K562 (cell line): Measurements from ENCODE around the gene SOAT2. TPM values are rescaled to one million over a fixed set of nuclear protein-coding genes. Genes with fewer than 3 reads are reported as not detected.

Experiments
- ATAC-seq: fragments of 200-7000 bp; cut with Tn5 transposase; 3 replicates; pipeline ENCODE4 v1.9.1; 2020; ENCODE audit warnings: moderate library complexity
- BruUV-seq: library from RNA; stranded (reverse); fragments of 400-500 nt; replicated peaks from 2 replicates; lab custom pipeline; 2021; lab: Mats Ljungman, UMichigan
- CTCF ChIA-PET: fragments of 300-600 bp; formaldehyde crosslinking; extraction: SDS; loops from one replicate; lab custom pipeline; 2021; ENCODE audit warnings: low intra/inter-chr PET ratio; lab: Yijun Ruan, JAX
- POLR2A ChIA-PET: fragments of 300-600, 350-650 bp; sonication (Branson Sonifier 250); formaldehyde crosslinking; extraction: SDS; loops from one replicate; lab custom pipeline; 2021; ENCODE audit warnings: antibody characterized with exemption, inconsistent platforms; lab: Yijun Ruan, JAX
- DNase-seq, 4 experiments: peaks; one replicate each; pipeline versions ENCODE4 v3.0.0 to v3.0.0-alpha.2; 2011 to 2018; ENCODE audit warnings: low spot score in 3 of 4, mixed read lengths in 3 of 4; ENCODE audit errors: extremely low read depth in 1 of 4
- FAIRE-seq: peaks from 2 replicates; lab custom pipeline; 2011; peaks lifted over from hg19 to GRCh38; lab: Jason Lieb, UNC
- H2AFZ ChIP-seq: 2 replicates; pipeline ENCODE4 v1.6.0; 2011; ENCODE audit warnings: low read depth, low read length, control low read depth, inconsistent platforms
- H3K27ac ChIP-seq: fragments of 200-600 bp; 3 replicates; pipeline ENCODE4 v1.8.0; 2011; ENCODE audit warnings: low read depth, mild to moderate bottlenecking, control low read depth, inconsistent platforms, low read length, moderate library complexity, mixed read lengths; ENCODE audit errors: extremely low read depth
- H3K27me3 ChIP-seq, 2 experiments: fragments of 300-600 bp in 1 of 2; 2 replicates in 1 of 2; 3 replicates in 1 of 2; pipeline versions ENCODE4 v1.6.0 to v1.8.0; 2011; ENCODE audit warnings: inconsistent platforms in 2 of 2, low read length in 2 of 2, mild to moderate bottlenecking in 1 of 2, mixed read lengths in 1 of 2, moderate library complexity in 1 of 2; ENCODE audit not compliant: control insufficient read depth in 2 of 2, insufficient read depth in 2 of 2
- H3K36me3 ChIP-seq: fragments of 300-600 bp; 3 replicates; pipeline ENCODE4 v1.8.0; 2011; ENCODE audit warnings: mild to moderate bottlenecking, low read length, inconsistent platforms; ENCODE audit not compliant: control insufficient read depth, insufficient read depth
- H3K4me1 ChIP-seq, 2 experiments: fragments of 200-600 bp in 1 of 2; replicated peaks in 1 of 2; 2 replicates in 1 of 2; 3 replicates in 1 of 2; pipeline versions ENCODE4 v1.5.1 to v1.8.0; 2011; ENCODE audit warnings: inconsistent platforms in 2 of 2, low read length in 2 of 2, mild to moderate bottlenecking in 1 of 2, mixed read lengths in 1 of 2, moderate library complexity in 1 of 2; ENCODE audit not compliant: control insufficient read depth in 2 of 2, insufficient read depth in 2 of 2
- H3K4me2 ChIP-seq: 2 replicates; pipeline ENCODE4 v1.6.1; 2011; ENCODE audit warnings: low read length, control low read depth, inconsistent platforms, mixed read lengths; ENCODE audit not compliant: insufficient read depth
- H3K4me3 ChIP-seq: fragments of 200-600 bp; sonication (generic), shearing (Covaris generic); 2 replicates; pipeline ENCODE4 v1.5.1; 2016; ENCODE audit warnings: control low read depth, inconsistent platforms
- H3K79me2 ChIP-seq: fragments of 200-600 bp; 3 replicates; pipeline ENCODE4 v1.8.0; 2011; ENCODE audit warnings: low read length, inconsistent platforms; ENCODE audit not compliant: control insufficient read depth, insufficient read depth
- H3K9ac ChIP-seq, 2 experiments: 2 replicates each; pipeline versions ENCODE4 v1.6.0 to v1.6.1; 2011; ENCODE audit warnings: low read depth in 2 of 2, low read length in 2 of 2, control low read depth in 1 of 2, inconsistent platforms in 1 of 2, mild to moderate bottlenecking in 1 of 2, mixed read lengths in 1 of 2; ENCODE audit not compliant: insufficient read depth in 1 of 2
- H3K9me1 ChIP-seq: one replicate; pipeline ENCODE4 v1.6.0; 2011; ENCODE audit warnings: inconsistent platforms, mild to moderate bottlenecking, low read length, moderate library complexity; ENCODE audit not compliant: control insufficient read depth, insufficient read depth
- H3K9me3 ChIP-seq: replicated peaks from 2 replicates; pipeline ENCODE4 v1.5.1; 2011; ENCODE audit warnings: low read depth, low read length, inconsistent platforms; ENCODE audit not compliant: control insufficient read depth, insufficient read depth
- H4K20me1 ChIP-seq: replicated peaks from 2 replicates; pipeline ENCODE4 v1.6.1; 2011; ENCODE audit warnings: low read length, inconsistent platforms, mixed read lengths; ENCODE audit not compliant: control insufficient read depth, insufficient read depth
- CTBP1 ChIP-seq: fragments of 450-650 bp; IDR thresholded peaks from 2 replicates; pipeline ENCODE4 v1.6.1; 2016; ENCODE audit warnings: borderline replicate concordance
- E2F3 ChIP-seq: fragments of 250-450 bp; sonication (Bioruptor Pico); IDR thresholded peaks from 2 replicates; pipeline ENCODE4 v1.4.0; 2020; ENCODE audit warnings: mild to moderate bottlenecking
- HDAC1 ChIP-seq, 2 experiments: fragments of 450-650 bp; IDR thresholded peaks; 2 replicates each; pipeline ENCODE4 v1.6.1; 2016 to 2017; ENCODE audit warnings: inconsistent platforms in 1 of 2, mild to moderate bottlenecking in 1 of 2, moderate library complexity in 1 of 2
- HOXB6 ChIP-seq: fragments of 250-450 bp; sonication (Bioruptor Pico); IDR thresholded peaks from 2 replicates; pipeline ENCODE4 v1.5.1; 2022; ENCODE audit warnings: mild to moderate bottlenecking, borderline replicate concordance
- MAZ ChIP-seq, 2 experiments: fragments of 450-650 bp in 1 of 2; sonication (generic) in 1 of 2; formaldehyde crosslinking; IDR thresholded peaks in 1 of 2; conservative IDR thresholded peaks in 1 of 2; 2 replicates each; pipeline versions ENCODE4 v1.4.0 to v1.5.0; 2020; ENCODE audit warnings: mild to moderate bottlenecking in 1 of 2, missing genetic modification reagents in 1 of 2
- MTA2 ChIP-seq: fragments of 450-650 bp; IDR thresholded peaks from 2 replicates; pipeline ENCODE4 v1.6.1; 2016; ENCODE audit warnings: low read depth
- NRF1 ChIP-seq, 2 experiments: fragments of 450-650 bp; IDR thresholded peaks in 1 of 2; conservative IDR thresholded peaks in 1 of 2; 2 replicates each; pipeline ENCODE4 v1.6.1; 2014; ENCODE audit warnings: mild to moderate bottlenecking in 2 of 2
- PHF21A ChIP-seq: fragments of 450-650 bp; IDR thresholded peaks from 2 replicates; pipeline ENCODE4 v1.6.1; 2017; ENCODE audit warnings: low read depth, borderline replicate concordance
- RBM34 ChIP-seq: fragments of 200-400 bp; formaldehyde crosslinking; IDR thresholded peaks from 2 replicates; pipeline ENCODE4 v1.6.1; 2018; ENCODE audit warnings: low read length, borderline replicate concordance; ENCODE audit not compliant: insufficient read depth
- WGBS: fragments of 100-300 bp; shearing (Covaris generic); methylation state at CpG from one replicate; pipeline ENCODE4 v1.1.6; 2016; ENCODE audit warnings: low coverage, mixed read lengths; ENCODE audit not compliant: insufficient coverage; ENCODE audit errors: missing lambda C conversion rate; 5-methylcytosine and 5-hydroxymethylcytosine counted together
- in situ Hi-C: fragments of 300-500 bp; cut with MboI; formaldehyde crosslinking; loops from 4 replicates; pipeline ENCODE4 v1.15.0; 2018; ENCODE audit warnings: inconsistent platforms, mixed read lengths
- intact Hi-C: fragments of 100-400 bp; cut with micrococcal nuclease; formaldehyde crosslinking; loops from 2 replicates; pipeline ENCODE4 v1.14.2; 2022
- polyA plus RNA-seq, 8 experiments: library from polyadenylated mRNA; depleted of rRNA in 4 of 8; stranded (reverse) in 5 of 8; unstranded in 3 of 8; fragments of >200 nt; fragmentation: Nextera tagmentation in 2 of 8; fragmentation: Illumina TruSeq in 1 of 8; extraction: Ambion mirVana in 2 of 8; extraction: Trizol in 1 of 8; gene quantifications; 2 replicates each; pipeline versions ENCODE4 v1.2.1 to v1.2.3, GENCODE V29; 2011 to 2014; ENCODE audit warnings: inconsistent platforms in 1 of 8, missing spikeins in 1 of 8
- total RNA-seq, 7 experiments: library from RNA; depleted of rRNA in 6 of 7; stranded (reverse); fragments of >200 nt in 6 of 7; fragmentation: Illumina TruSeq in 2 of 7; extraction: Trizol in 2 of 7; gene quantifications; 2 replicates each; pipeline versions ENCODE4 v1.2.1 to v1.2.3, GENCODE V29; 2011 to 2021; ENCODE audit warnings: low replicate concordance in 1 of 7
- TF ChIP-seq, protein P1 (sequence below): fragments of 450-650 bp; IDR thresholded peaks from 2 replicates; pipeline ENCODE4 v1.6.1; 2016; ENCODE audit warnings: low read depth
- TF ChIP-seq, protein P2 (sequence below): conservative IDR thresholded peaks from 2 replicates; pipeline ENCODE4 v1.6.1; 2011; ENCODE audit warnings: low read depth, mild to moderate bottlenecking, low read length; ENCODE audit not compliant: control insufficient read depth

Gene SOAT2
- total and polyA plus RNA-seq, 9 of the 15 experiments (the other 6 are each of a cell fraction or from before 2014, with no cell fraction given) = 0.04 TPM; not detected in 8

DNA sequence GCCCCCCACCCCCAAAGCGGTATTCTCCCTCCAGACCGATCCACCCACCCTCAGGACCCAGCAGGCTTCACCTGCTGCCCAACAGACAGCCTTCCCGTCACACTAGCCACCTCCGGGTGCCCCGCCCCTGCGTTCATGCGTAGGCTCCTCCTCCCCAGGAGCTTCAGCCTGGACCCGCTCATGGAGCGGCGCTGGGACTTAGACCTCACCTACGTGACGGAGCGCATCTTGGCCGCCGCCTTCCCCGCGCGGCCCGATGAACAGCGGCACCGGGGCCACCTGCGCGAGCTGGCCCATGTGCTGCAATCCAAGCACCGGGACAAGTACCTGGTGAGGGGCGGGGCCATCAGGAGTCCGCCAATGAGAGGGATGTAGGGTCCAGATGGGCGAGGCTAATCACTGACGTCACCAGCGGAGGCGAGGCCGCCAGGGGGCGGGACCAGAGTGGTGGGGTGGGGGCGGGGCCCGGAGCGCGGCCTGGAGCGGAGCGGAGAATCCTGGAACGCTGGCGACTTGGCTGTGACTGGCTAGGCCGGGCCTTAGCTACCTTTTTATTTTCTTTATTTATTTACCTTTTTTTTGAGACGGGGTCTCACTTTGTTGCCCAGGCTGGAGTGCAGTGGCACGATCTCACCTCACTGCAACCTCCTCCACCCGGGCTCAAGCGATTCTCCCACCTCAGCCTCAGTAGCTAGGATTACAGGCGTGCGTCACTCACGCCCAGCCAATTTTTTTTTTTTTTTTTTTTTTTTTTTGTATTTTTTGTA lies 49.0 kb upstream of the SOAT2 start:
- H2AFZ ChIP-seq = peak overlapping the region; percentile 93
- in situ Hi-C loops = no loop called here
- TF ChIP-seq RBM34 = no peak
- peak; percentile 36 to 49; a peak in 3 of 4 replicates for TF ChIP-seq MAZ (CRISPR knock-in tag; conservative IDR thresholded peaks at IDR 0.05 in 1 of 2, IDR thresholded peaks at IDR 0.05 in 1 of 2)
- TF ChIP-seq CTBP1 = peak; percentile 92
- 0 out of 2 replicates have a peak, but pooled peaks have one; percentile 54 for TF ChIP-seq PHF21A
- TF ChIP-seq NRF1 (conservative IDR thresholded peaks at IDR 0.05 in 1 of 2, IDR thresholded peaks at IDR 0.05 in 1 of 2) = peak; percentile 86 to 89
- no peak for TF ChIP-seq HOXB6 (CRISPR knock-in tag)
- TF ChIP-seq, protein P1, sequence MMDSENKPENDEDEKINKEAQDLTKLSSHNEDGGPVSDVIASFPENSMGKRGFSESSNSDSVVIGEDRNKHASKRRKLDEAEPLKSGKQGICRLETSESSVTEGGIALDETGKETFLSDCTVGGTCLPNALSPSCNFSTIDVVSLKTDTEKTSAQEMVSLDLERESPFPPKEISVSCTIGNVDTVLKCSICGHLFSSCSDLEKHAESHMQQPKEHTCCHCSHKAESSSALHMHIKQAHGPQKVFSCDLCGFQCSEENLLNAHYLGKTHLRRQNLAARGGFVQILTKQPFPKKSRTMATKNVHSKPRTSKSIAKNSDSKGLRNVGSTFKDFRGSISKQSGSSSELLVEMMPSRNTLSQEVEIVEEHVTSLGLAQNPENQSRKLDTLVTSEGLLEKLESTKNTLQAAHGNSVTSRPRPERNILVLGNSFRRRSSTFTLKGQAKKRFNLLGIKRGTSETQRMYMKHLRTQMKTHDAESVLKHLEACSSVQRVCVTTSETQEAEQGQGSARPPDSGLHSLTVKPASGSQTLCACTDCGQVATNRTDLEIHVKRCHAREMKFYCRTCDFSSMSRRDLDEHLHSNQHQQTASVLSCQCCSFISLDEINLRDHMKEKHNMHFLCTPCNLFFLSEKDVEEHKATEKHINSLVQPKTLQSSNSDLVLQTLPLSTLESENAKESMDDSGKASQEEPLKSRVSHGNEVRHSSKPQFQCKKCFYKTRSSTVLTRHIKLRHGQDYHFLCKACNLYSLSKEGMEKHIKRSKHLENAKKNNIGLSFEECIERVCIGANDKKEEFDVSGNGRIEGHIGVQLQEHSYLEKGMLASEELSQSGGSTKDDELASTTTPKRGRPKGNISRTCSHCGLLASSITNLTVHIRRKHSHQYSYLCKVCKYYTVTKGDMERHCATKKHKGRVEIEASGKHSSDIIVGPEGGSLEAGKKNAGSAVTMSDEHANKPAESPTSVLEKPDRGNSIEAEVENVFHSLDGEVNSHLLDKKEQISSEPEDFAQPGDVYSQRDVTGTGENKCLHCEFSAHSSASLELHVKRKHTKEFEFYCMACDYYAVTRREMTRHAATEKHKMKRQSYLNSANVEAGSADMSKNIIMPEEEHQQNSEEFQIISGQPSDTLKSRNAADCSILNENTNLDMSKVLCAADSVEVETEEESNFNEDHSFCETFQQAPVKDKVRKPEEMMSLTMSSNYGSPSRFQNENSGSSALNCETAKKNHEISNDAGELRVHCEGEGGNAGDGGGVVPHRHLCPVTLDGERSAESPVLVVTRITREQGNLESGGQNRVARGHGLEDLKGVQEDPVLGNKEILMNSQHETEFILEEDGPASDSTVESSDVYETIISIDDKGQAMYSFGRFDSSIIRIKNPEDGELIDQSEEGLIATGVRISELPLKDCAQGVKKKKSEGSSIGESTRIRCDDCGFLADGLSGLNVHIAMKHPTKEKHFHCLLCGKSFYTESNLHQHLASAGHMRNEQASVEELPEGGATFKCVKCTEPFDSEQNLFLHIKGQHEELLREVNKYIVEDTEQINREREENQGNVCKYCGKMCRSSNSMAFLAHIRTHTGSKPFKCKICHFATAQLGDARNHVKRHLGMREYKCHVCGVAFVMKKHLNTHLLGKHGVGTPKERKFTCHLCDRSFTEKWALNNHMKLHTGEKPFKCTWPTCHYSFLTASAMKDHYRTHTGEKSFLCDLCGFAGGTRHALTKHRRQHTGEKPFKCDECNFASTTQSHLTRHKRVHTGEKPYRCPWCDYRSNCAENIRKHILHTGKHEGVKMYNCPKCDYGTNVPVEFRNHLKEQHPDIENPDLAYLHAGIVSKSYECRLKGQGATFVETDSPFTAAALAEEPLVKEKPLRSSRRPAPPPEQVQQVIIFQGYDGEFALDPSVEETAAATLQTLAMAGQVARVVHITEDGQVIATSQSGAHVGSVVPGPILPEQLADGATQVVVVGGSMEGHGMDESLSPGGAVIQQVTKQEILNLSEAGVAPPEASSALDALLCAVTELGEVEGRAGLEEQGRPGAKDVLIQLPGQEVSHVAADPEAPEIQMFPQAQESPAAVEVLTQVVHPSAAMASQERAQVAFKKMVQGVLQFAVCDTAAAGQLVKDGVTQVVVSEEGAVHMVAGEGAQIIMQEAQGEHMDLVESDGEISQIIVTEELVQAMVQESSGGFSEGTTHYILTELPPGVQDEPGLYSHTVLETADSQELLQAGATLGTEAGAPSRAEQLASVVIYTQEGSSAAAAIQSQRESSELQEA = 0 out of 2 replicates have a peak, but pooled peaks have one; percentile 14
- TF ChIP-seq, protein P2, sequence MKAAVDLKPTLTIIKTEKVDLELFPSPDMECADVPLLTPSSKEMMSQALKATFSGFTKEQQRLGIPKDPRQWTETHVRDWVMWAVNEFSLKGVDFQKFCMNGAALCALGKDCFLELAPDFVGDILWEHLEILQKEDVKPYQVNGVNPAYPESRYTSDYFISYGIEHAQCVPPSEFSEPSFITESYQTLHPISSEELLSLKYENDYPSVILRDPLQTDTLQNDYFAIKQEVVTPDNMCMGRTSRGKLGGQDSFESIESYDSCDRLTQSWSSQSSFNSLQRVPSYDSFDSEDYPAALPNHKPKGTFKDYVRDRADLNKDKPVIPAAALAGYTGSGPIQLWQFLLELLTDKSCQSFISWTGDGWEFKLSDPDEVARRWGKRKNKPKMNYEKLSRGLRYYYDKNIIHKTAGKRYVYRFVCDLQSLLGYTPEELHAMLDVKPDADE = peak; percentile 53; the same call in 1 of the 2 replicates
- TF ChIP-seq E2F3 (CRISPR knock-in tag) = no peak
- peak in 1 of 2 experiments; percentile 96; a peak in 2 of 4 replicates for TF ChIP-seq HDAC1 (IDR thresholded peaks at IDR 0.05)
- no peak for TF ChIP-seq MTA2

More for the DNA sequence above, 49.0 kb upstream of the SOAT2 start:
- Histone ChIP-seq H4K20me1 (no peaks in the 10 kb centered on the region), H3K27me3 (no peaks in the 10 kb centered on the region), H3K9me1 (no peaks in the 10 kb centered on the region), H3K36me3 (peaks cover 2% of the 10 kb centered on the region; the same call in 1 of the 3 replicates), H3K27ac (peak overlapping the region; percentile 61), H3K79me2 (peaks cover 7% of the 10 kb centered on the region; the same call in 2 of the 3 replicates), H3K9ac (peak overlapping the region; percentile 52 to 93), H3K4me3 (peak overlapping the region; percentile 67), H3K4me2 (peak overlapping the region; percentile 87), H3K4me1 (peaks cover 34 to 86% of the 10 kb centered on the region in 2 experiments), H3K9me3 (no peaks in the 10 kb centered on the region)
- POLR2A ChIA-PET = interaction anchor here (0.6 to 2.1 kb wide), 11 partner anchors 9 to 165 kb away, joined by 3 to 8 read pairs (median 4); partner anchors contain the start of gene EIF4B
- BruUV-seq = no TSS peak
- intact Hi-C loops = no loop called here
- CTCF ChIA-PET = interaction anchor here (0.6 kb wide), 1 partner anchor 439 kb away, joined by 6 read pairs; no protein-coding TSS in a partner anchor
- ATAC-seq = peak; percentile 89
- peak; percentile 94 for FAIRE-seq
- WGBS = 0% methylated on average over 16 of the region's 48 CpGs
- DNase-seq = peak; percentile 93 to 97 (median 95)
